ENCODE results near the gene CCDC8. TPM values are rescaled to one million over a fixed set of nuclear protein-coding genes. Genes with fewer than 3 reads are reported as not detected.

CCDC8 gene
- total and polyA plus RNA-seq, 5 donors, result 28.8 to 54.6 (median 48.4) TPM

- peak overlapping the region; percentile 54 for H3K4me3 ChIP-seq (ENCODE audit: low read length)
- no peaks in the 10 kb centered on the region for H3K9me3 ChIP-seq (ENCODE audit: control insufficient read depth, low read length)
- peak overlapping the region; percentile 80 for H3K27ac ChIP-seq (ENCODE audit: low read length)
- H3K4me1 ChIP-seq (ENCODE audit: control insufficient read depth, insufficient read depth, low read length), result peaks cover 6% of the 10 kb centered on the region
- no peaks in the 10 kb centered on the region for H3K27me3 ChIP-seq (ENCODE audit: control insufficient read depth, insufficient read depth)
- intact Hi-C loops (cut with DNase I), result no loop called here
- 7% methylated on average over 29 of the region's 29 CpGs for WGBS
- peak in 1 of 3 donors; percentile 54 for DNase-seq
- ATAC-seq, result no peak
Measured at GRCh38 chr19:46412650-46413261, 608 bp downstream of the CCDC8 start.

- Histone ChIP-seq H3K27me3 (ENCODE audit: control insufficient read depth, insufficient read depth) (no peaks in the 10 kb centered on the region), H3K27ac (ENCODE audit: low read length) (peak overlapping the region; percentile 80), H3K4me3 (ENCODE audit: low read length) (peak overlapping the region; percentile 54), H3K4me1 (ENCODE audit: control insufficient read depth, insufficient read depth, low read length) (peaks cover 6% of the 10 kb centered on the region), H3K9me3 (ENCODE audit: control insufficient read depth, low read length) (no peaks in the 10 kb centered on the region)
- intact Hi-C loops (cut with DNase I), result no loop called here
- WGBS, result 27% methylated on average over 54 of the region's 54 CpGs
- ATAC-seq (no peak), DNase-seq (peak in 2 of 3 donors; percentile 61 to 66)
Measured at GRCh38 chr19:46411925-46412649, 1.3 kb downstream of the CCDC8 start.

- WGBS, result 50% methylated on average over 13 of the region's 13 CpGs
- peaks cover 6% of the 10 kb centered on the region for H3K4me1 ChIP-seq (ENCODE audit: control insufficient read depth, insufficient read depth, low read length)
- H3K27ac ChIP-seq (ENCODE audit: low read length), result peak overlapping the region; percentile 80
Measured at GRCh38 chr19:46411088-46411924, 2.1 kb downstream of the CCDC8 start.

DNA sequence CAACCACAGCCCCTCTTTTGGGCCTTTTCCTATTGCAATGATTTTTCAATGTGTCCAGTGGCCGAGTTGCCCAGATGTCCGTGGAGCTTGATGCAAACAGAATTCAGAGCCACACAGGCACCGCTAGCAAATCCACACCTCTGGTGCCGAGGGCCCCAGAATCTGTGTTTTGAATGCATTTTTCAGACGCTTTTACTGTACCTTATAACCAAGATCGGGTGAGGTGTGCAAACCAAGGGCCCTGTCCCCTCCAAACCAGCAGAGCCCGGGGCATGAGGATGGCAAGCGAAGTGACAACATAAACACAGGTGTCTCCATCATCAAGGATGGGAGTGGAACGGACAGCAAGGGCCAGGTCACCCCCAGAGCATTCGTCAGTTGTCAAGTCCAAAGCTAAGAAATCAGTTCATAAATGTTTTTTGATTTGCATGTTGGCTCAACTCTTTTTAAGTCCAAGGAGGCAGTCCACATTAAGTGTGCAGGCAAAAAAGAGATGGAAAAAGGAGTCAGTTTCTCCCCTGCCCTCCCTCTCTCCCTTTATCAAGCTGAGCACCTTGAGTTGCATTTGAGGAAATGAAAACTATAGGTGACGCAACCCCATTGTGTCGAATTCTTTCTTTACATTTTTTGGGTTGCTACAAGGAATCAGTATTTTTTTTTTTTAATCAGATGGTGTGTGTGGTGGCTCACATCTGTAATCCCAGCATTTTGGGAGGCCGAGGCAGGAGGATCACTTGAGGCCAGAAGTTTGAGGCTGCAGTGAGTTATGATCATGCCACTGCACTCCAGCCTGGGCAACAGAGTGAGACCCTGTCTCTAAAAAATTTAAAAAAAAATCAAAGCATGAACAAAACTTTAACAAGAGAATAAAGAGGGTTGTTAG is 2.9 kb downstream of the CCDC8 start:
- Histone ChIP-seq H3K4me3 (ENCODE audit: low read length) (peak overlapping the region; percentile 54), H3K9me3 (ENCODE audit: control insufficient read depth, low read length) (no peaks in the 10 kb centered on the region), H3K27ac (ENCODE audit: low read length) (no peak overlapping the region), H3K4me1 (ENCODE audit: control insufficient read depth, insufficient read depth, low read length) (peaks cover 6% of the 10 kb centered on the region), H3K27me3 (ENCODE audit: control insufficient read depth, insufficient read depth) (no peaks in the 10 kb centered on the region)
- ATAC-seq (no peak), DNase-seq (no peak)
- intact Hi-C loops (cut with DNase I), result no loop called here
- 71% methylated on average over 13 of the region's 13 CpGs for WGBS

More at GRCh38 chr19:46411088-46411924, 2.1 kb downstream of the CCDC8 start:
- intact Hi-C loops (cut with DNase I), result no loop called here
- DNase-seq (peak in 2 of 3 donors; percentile 60 to 66), ATAC-seq (no peak)
- Histone ChIP-seq H3K27me3 (ENCODE audit: control insufficient read depth, insufficient read depth) (no peaks in the 10 kb centered on the region), H3K9me3 (ENCODE audit: control insufficient read depth, low read length) (no peaks in the 10 kb centered on the region), H3K4me3 (ENCODE audit: low read length) (peak overlapping the region; percentile 54)

- H3K27me3 ChIP-seq (ENCODE audit: control insufficient read depth, insufficient read depth), result no peaks in the 10 kb centered on the region
- ATAC-seq, result no peak
- peaks cover 6% of the 10 kb centered on the region for H3K4me1 ChIP-seq (ENCODE audit: control insufficient read depth, insufficient read depth, low read length)
- DNase-seq, result no peak
- H3K9me3 ChIP-seq (ENCODE audit: control insufficient read depth, low read length), result no peaks in the 10 kb centered on the region
- no peak overlapping the region for H3K4me3 ChIP-seq (ENCODE audit: low read length)
- intact Hi-C loops (cut with DNase I), result no loop called here
- WGBS, result 60% methylated on average over 3 of the region's 3 CpGs
- H3K27ac ChIP-seq (ENCODE audit: low read length), result peak overlapping the region; percentile 65
Measured at GRCh38 chr19:46409191-46409590, 4.2 kb downstream of the CCDC8 start.

DNA sequence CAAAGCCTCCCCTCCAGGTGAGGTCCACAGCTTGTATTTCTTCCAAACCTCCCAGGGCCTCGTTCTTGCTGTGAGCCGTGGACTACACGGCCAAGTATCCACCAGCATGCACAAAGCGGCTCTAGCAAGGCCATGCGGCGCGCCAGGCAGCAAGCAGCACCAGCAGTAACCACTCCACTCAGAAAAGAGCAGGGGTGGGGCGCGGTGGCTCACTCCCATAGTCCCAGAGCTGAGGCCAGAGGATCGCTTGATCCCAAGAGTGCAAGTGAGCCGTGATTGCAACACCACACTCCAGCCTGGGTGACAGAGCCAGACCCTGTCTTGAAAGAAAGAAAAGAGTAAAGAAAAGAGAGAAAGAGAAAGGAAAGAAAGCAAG is 4.7 kb downstream of the CCDC8 start:
- Histone ChIP-seq H3K27ac (ENCODE audit: low read length) (peak overlapping the region; percentile 84), H3K4me1 (ENCODE audit: control insufficient read depth, insufficient read depth, low read length) (peaks cover 6% of the 10 kb centered on the region), H3K27me3 (ENCODE audit: control insufficient read depth, insufficient read depth) (no peaks in the 10 kb centered on the region), H3K9me3 (ENCODE audit: control insufficient read depth, low read length) (no peaks in the 10 kb centered on the region), H3K4me3 (ENCODE audit: low read length) (no peak overlapping the region)
- peak; percentile 58 to 67 for ATAC-seq
- intact Hi-C loops (cut with DNase I), result no loop called here
- WGBS, result 3% methylated on average over 11 of the region's 11 CpGs
- DNase-seq, result peak; percentile 85 to 95 (median 92)

GRCh38 chr19:46407856-46408663 is 5.3 kb downstream of the CCDC8 start:
- H3K4me1 ChIP-seq (ENCODE audit: control insufficient read depth, insufficient read depth, low read length), result peaks cover 6% of the 10 kb centered on the region
- H3K4me3 ChIP-seq (ENCODE audit: low read length), result no peak overlapping the region
- intact Hi-C loops (cut with DNase I), result no loop called here
- H3K9me3 ChIP-seq (ENCODE audit: control insufficient read depth, low read length), result no peaks in the 10 kb centered on the region
- peak; percentile 5 to 20 for ATAC-seq
- peak overlapping the region; percentile 84 for H3K27ac ChIP-seq (ENCODE audit: low read length)
- DNase-seq, result peak in 1 of 3 donors; percentile 60
- no peaks in the 10 kb centered on the region for H3K27me3 ChIP-seq (ENCODE audit: control insufficient read depth, insufficient read depth)
- 14% methylated on average over 22 of the region's 23 CpGs for WGBS

- Histone ChIP-seq H3K9me3 (ENCODE audit: control insufficient read depth, low read length) (no peaks in the 10 kb centered on the region), H3K4me3 (ENCODE audit: low read length) (no peak overlapping the region), H3K27ac (ENCODE audit: low read length) (no peak overlapping the region), H3K27me3 (ENCODE audit: control insufficient read depth, insufficient read depth) (no peaks in the 10 kb centered on the region), H3K4me1 (ENCODE audit: control insufficient read depth, insufficient read depth, low read length) (peaks cover 6% of the 10 kb centered on the region)
- 14% methylated on average over 6 of the region's 6 CpGs for WGBS
- intact Hi-C loops (cut with DNase I), result no loop called here
- ATAC-seq, result no peak
- no peak for DNase-seq
Measured at GRCh38 chr19:46406976-46407375, 6.4 kb downstream of the CCDC8 start.

DNA sequence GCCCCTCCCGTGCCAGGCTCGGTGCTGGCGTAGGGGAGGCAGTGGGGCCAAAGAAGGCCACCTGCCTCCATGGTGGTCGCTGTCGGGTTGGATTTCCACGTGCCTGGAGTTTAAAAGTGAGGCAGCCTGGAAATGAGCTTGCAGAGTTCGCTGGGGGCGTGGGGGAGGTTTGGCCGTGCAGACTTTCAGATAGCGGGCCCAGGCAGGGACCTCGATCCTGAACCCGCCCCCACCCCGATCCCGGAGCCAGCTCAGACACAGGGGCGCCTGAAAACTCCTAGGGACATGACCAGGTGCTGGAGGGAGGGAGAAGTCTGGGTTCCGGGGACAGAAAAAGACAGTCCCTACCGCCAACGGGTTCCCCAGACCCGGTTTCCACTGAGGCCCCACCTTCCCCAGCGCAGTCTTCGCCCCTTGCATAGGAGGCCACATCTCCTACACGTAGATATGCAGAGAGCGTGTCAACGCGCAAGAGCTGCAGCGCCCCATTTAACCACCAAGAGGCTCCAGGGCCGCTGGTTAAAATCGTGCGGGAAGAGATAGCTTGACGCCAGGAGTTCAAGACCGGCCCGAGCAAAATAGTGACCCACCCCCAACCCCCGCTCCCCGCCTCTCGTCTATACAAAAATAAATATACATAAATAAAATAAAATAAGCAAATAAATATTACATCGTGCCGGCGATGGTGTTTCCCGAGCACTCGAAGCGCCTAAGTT is 8.5 kb downstream of the CCDC8 start:
- peak in 2 of 3 donors; percentile 73 to 75 for DNase-seq
- WGBS, result 14% methylated on average over 41 of the region's 41 CpGs
- H3K4me1 ChIP-seq (ENCODE audit: control insufficient read depth, insufficient read depth, low read length), result peaks cover 4% of the 10 kb centered on the region
- H3K9me3 ChIP-seq (ENCODE audit: control insufficient read depth, low read length), result no peaks in the 10 kb centered on the region
- intact Hi-C loops (cut with DNase I), result loop anchor here in 1 of 4 donors (5.0 kb wide), 1 partner anchor 82 kb away; no protein-coding TSS in a partner anchor
- no peaks in the 10 kb centered on the region for H3K27me3 ChIP-seq (ENCODE audit: control insufficient read depth, insufficient read depth)
- peak; percentile 12 to 22 for ATAC-seq
- H3K4me3 ChIP-seq (ENCODE audit: low read length), result peak overlapping the region; percentile 24
- H3K27ac ChIP-seq (ENCODE audit: low read length), result peak overlapping the region; percentile 10

All from right cardiac atrium (tissue), 5 donors.